Measurements from ENCODE around the gene ZRANB2. TPM values are rescaled to one million over a fixed set of nuclear protein-coding genes. Genes with fewer than 3 reads are reported as not detected.

The ZRANB2 gene
- total RNA-seq, 1 experiment from 2014 or later = 67.9 TPM

DNA sequence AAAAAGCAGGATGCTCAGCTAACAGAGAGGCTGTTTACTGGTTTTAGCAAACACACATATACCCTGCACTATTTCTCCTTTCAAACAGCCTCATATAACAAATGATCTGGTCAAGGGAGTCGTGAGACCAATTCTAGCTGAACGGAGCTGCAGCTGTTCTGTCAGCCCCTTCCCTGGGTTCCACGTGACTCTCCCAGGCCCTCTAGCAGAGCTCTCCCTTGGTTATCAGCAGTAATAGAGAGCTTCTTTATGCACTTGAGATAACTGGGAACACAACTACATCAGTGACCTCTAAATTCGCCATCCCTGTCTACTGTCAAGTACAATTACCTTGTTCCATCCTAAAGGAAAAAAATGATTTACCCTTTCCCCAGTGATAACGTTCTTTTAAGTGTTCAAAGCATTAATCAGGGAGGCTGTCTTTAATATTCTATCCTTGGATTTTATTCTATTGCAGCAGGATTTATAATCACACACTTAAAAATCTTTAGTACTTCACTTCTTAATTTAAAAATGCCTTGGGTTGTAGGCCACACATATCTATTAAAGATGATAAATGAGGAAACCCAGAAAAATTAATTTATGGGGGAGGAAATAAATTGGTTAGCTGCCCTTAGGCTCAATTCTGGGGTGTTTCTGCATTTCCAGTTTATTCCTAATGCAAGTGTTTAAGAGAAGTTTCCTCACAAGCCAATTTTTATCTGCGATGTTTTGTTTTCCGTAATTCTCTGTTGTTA is 61.4 kb downstream of the ZRANB2 start:
- Histone ChIP-seq H3K36me3 (ENCODE audit: control insufficient read depth in 1 of 2, insufficient read depth in 2 of 2, low read length in 2 of 2) (no peaks in the 10 kb centered on the region), H3K27me3 (ENCODE audit: insufficient read depth, low read length) (peaks cover 24% of the 10 kb centered on the region), H2AFZ (ENCODE audit: low read depth, low read length, poor library complexity, severe bottlenecking) (no peak overlapping the region), H3K9ac (ENCODE audit: low read length) (no peak overlapping the region), H3K27ac (ENCODE audit: low read depth, low read length) (no peak overlapping the region), H3K9me3 (ENCODE audit: control insufficient read depth in 1 of 2, insufficient read depth in 1 of 2, low read depth in 1 of 2, low read length in 2 of 2) (no peaks in the 10 kb centered on the region), H3K9me2 (ENCODE audit: insufficient read depth) (no peaks in the 10 kb centered on the region), H3K79me2 (ENCODE audit: insufficient read depth, low read length) (no peaks in the 10 kb centered on the region), H3K4me1 (ENCODE audit: control insufficient read depth in 1 of 2, insufficient read depth in 2 of 2, low read length in 2 of 2) (no peaks in the 10 kb centered on the region), H3K4me2 (ENCODE audit: low read length) (no peak overlapping the region), H4K20me1 (ENCODE audit: insufficient read depth) (no peaks in the 10 kb centered on the region), H3K4me3 (replicated peaks in 1 of 2; ENCODE audit: low read depth in 1 of 2, low read length in 2 of 2) (no peak overlapping the region)
- DNase-seq (ENCODE audit: low read depth, low spot score) = no peak
- intact Hi-C loops (cut with micrococcal nuclease) = no loop called here
- no TSS peak for BruUV-seq (replicated peaks)
- ChIA-PET POLR2A (no interaction called here), CTCF (no interaction called here), RAD21 (ENCODE audit: low non-redundant PET in 1 of 2, low total read pairs in 2 of 2, uncharacterized antibody in 2 of 2, unreplicated experiment in 2 of 2) (no interaction called here)
- ATAC-seq = no peak
- TF ChIP-seq POLR2AphosphoS5 (IDR thresholded peaks at IDR 0.05; ENCODE audit: low read depth, low read length) (no peak), EZH2 (IDR thresholded peaks at IDR 0.05) (no peak), ELF1 (IDR thresholded peaks at IDR 0.05; ENCODE audit: borderline replicate concordance, low read depth) (no peak), YY1 (IDR thresholded peaks at IDR 0.05; ENCODE audit: extremely low read depth, insufficient replicate concordance, low read depth, low read length) (no peak), EZH2phosphoT487 (IDR thresholded peaks at IDR 0.05; ENCODE audit: borderline replicate concordance) (no peak), ZNF274 (IDR thresholded peaks at IDR 0.05; ENCODE audit: low read depth, low read length) (no peak), SRF (IDR thresholded peaks at IDR 0.05; ENCODE audit: low read depth) (no peak), TCF7L2 (IDR thresholded peaks at IDR 0.05; ENCODE audit: borderline replicate concordance, extremely low read depth, insufficient read depth, insufficient read length) (no peak), SP1 (IDR thresholded peaks at IDR 0.05; ENCODE audit: low read depth) (no peak), POLR2A (IDR thresholded peaks at IDR 0.05; ENCODE audit: borderline replicate concordance, extremely low read depth, insufficient read depth, insufficient read length) (no peak), EGR1 (IDR thresholded peaks at IDR 0.05; ENCODE audit: low read depth) (no peak), ZFX (IDR thresholded peaks at IDR 0.05) (no peak), CEBPB (IDR thresholded peaks at IDR 0.05; ENCODE audit: low read depth) (no peak), JUND (IDR thresholded peaks at IDR 0.05) (no peak)
- TF ChIP-seq, protein P1, sequence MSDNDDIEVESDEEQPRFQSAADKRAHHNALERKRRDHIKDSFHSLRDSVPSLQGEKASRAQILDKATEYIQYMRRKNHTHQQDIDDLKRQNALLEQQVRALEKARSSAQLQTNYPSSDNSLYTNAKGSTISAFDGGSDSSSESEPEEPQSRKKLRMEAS (IDR thresholded peaks at IDR 0.05) = no peak
- TF ChIP-seq, protein P2, sequence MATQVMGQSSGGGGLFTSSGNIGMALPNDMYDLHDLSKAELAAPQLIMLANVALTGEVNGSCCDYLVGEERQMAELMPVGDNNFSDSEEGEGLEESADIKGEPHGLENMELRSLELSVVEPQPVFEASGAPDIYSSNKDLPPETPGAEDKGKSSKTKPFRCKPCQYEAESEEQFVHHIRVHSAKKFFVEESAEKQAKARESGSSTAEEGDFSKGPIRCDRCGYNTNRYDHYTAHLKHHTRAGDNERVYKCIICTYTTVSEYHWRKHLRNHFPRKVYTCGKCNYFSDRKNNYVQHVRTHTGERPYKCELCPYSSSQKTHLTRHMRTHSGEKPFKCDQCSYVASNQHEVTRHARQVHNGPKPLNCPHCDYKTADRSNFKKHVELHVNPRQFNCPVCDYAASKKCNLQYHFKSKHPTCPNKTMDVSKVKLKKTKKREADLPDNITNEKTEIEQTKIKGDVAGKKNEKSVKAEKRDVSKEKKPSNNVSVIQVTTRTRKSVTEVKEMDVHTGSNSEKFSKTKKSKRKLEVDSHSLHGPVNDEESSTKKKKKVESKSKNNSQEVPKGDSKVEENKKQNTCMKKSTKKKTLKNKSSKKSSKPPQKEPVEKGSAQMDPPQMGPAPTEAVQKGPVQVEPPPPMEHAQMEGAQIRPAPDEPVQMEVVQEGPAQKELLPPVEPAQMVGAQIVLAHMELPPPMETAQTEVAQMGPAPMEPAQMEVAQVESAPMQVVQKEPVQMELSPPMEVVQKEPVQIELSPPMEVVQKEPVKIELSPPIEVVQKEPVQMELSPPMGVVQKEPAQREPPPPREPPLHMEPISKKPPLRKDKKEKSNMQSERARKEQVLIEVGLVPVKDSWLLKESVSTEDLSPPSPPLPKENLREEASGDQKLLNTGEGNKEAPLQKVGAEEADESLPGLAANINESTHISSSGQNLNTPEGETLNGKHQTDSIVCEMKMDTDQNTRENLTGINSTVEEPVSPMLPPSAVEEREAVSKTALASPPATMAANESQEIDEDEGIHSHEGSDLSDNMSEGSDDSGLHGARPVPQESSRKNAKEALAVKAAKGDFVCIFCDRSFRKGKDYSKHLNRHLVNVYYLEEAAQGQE (IDR thresholded peaks at IDR 0.05; ENCODE audit: low read depth) = no peak
- TF ChIP-seq, protein P3, sequence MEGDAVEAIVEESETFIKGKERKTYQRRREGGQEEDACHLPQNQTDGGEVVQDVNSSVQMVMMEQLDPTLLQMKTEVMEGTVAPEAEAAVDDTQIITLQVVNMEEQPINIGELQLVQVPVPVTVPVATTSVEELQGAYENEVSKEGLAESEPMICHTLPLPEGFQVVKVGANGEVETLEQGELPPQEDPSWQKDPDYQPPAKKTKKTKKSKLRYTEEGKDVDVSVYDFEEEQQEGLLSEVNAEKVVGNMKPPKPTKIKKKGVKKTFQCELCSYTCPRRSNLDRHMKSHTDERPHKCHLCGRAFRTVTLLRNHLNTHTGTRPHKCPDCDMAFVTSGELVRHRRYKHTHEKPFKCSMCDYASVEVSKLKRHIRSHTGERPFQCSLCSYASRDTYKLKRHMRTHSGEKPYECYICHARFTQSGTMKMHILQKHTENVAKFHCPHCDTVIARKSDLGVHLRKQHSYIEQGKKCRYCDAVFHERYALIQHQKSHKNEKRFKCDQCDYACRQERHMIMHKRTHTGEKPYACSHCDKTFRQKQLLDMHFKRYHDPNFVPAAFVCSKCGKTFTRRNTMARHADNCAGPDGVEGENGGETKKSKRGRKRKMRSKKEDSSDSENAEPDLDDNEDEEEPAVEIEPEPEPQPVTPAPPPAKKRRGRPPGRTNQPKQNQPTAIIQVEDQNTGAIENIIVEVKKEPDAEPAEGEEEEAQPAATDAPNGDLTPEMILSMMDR (IDR thresholded peaks at IDR 0.05 in 2 of 3, conservative IDR thresholded peaks at IDR 0.05 in 1 of 3; ENCODE audit: borderline replicate concordance in 1 of 3, insufficient read depth in 1 of 3, low read depth in 2 of 3, low read length in 2 of 3) = no peak
- TF ChIP-seq, protein P4, sequence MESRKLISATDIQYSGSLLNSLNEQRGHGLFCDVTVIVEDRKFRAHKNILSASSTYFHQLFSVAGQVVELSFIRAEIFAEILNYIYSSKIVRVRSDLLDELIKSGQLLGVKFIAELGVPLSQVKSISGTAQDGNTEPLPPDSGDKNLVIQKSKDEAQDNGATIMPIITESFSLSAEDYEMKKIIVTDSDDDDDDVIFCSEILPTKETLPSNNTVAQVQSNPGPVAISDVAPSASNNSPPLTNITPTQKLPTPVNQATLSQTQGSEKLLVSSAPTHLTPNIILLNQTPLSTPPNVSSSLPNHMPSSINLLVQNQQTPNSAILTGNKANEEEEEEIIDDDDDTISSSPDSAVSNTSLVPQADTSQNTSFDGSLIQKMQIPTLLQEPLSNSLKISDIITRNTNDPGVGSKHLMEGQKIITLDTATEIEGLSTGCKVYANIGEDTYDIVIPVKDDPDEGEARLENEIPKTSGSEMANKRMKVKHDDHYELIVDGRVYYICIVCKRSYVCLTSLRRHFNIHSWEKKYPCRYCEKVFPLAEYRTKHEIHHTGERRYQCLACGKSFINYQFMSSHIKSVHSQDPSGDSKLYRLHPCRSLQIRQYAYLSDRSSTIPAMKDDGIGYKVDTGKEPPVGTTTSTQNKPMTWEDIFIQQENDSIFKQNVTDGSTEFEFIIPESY (IDR thresholded peaks at IDR 0.05; ENCODE audit: extremely low read depth, insufficient replicate concordance, low read length) = no peak
- TF ChIP-seq, protein P5, sequence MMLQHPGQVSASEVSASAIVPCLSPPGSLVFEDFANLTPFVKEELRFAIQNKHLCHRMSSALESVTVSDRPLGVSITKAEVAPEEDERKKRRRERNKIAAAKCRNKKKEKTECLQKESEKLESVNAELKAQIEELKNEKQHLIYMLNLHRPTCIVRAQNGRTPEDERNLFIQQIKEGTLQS (IDR thresholded peaks at IDR 0.05) = no peak
